ENCODE measurements around the gene CHRND. TPM values are rescaled to one million over a fixed set of nuclear protein-coding genes. Genes with fewer than 3 reads are reported as not detected.
A peak's percentile ranks its signal among the peaks of the same experiment; 100 is the strongest.

Gene CHRND
- total and polyA plus RNA-seq, 2 of the 4 experiments (the other 2 are of a cell fraction): not detected

DNA sequence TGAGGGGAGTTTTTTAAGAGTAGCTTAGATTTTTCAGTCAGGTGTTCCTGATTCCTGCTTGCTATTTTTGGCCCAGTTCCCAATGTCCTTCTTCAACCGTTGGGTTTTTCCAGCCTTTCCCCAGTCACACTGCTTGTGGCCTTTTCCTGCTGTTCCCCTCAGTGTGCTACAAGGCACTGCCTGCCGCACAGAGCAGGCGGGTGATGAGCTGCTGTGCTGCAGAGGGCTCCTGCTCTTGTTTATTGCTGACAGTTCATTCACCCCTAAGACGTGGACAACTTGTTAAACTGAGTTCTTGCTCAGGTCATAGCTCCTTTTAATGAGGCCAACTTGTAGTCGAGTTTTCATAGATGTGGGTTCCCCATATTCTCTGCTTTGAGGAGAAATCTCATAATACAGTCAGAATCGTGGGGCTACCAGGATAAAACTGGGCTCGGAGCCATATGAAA is 45.1 kb downstream of the CHRND start:
- H4K20me1 ChIP-seq (ENCODE audit: insufficient read depth, low read length): no peaks in the 10 kb centered on the region
- ATAC-seq (ENCODE audit: low read depth): no peak
- H3K36me3 ChIP-seq (ENCODE audit: control insufficient read depth, insufficient read depth, low read length): peaks cover 38% of the 10 kb centered on the region
- H3K27me3 ChIP-seq (ENCODE audit: control insufficient read depth, insufficient read depth, low read length): no peaks in the 10 kb centered on the region
- peaks cover 12% of the 10 kb centered on the region; the same call in 1 of the 2 replicates for H3K9me1 ChIP-seq (ENCODE audit: insufficient read depth, low read length)
- no peak overlapping the region for H2BK20ac ChIP-seq (ENCODE audit: low read depth, low read length)
- H2AK5ac ChIP-seq (ENCODE audit: low read depth, low read length): no peak overlapping the region
- DNase-seq: peak; percentile 11
- H3K56ac ChIP-seq (ENCODE audit: extremely low read depth, insufficient read depth, low read length): no peak overlapping the region
- H2AFZ ChIP-seq (replicated peaks; ENCODE audit: low read length, poor library complexity): no peak overlapping the region
- H3K9ac ChIP-seq (ENCODE audit: low read depth, low read length): no peak overlapping the region
- H3K4ac ChIP-seq (ENCODE audit: low read depth, low read length): peak overlapping the region; percentile 9; the same call in 1 of the 2 replicates
- H3K14ac ChIP-seq (replicated peaks; ENCODE audit: low read depth, low read length): no peak overlapping the region
- H3K9me3 ChIP-seq (ENCODE audit: control insufficient read depth, insufficient read depth, low read length): no peaks in the 10 kb centered on the region
- ChIA-PET CTCF (no interaction called here), POLR2A (ENCODE audit: unreplicated experiment) (no interaction called here)
- H4K5ac ChIP-seq (ENCODE audit: low read depth, low read length): no peak overlapping the region
- no peak overlapping the region for H3K23ac ChIP-seq (ENCODE audit: low read depth, low read length)
- no peak overlapping the region for H3K18ac ChIP-seq (ENCODE audit: low read depth, low read length)
- intact Hi-C loops (cut with micrococcal nuclease): no loop called here
- H2BK120ac ChIP-seq (ENCODE audit: low read depth, low read length): no peak overlapping the region
- in situ Hi-C loops (cut with MboI; ENCODE audit: low sequenced_read_pairs): no loop called here
- no peak overlapping the region for H3K4me3 ChIP-seq (ENCODE audit: insufficient read depth, low read depth, low read length)
- TF ChIP-seq, protein P1, sequence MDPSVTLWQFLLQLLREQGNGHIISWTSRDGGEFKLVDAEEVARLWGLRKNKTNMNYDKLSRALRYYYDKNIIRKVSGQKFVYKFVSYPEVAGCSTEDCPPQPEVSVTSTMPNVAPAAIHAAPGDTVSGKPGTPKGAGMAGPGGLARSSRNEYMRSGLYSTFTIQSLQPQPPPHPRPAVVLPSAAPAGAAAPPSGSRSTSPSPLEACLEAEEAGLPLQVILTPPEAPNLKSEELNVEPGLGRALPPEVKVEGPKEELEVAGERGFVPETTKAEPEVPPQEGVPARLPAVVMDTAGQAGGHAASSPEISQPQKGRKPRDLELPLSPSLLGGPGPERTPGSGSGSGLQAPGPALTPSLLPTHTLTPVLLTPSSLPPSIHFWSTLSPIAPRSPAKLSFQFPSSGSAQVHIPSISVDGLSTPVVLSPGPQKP (IDR thresholded peaks at IDR 0.05; ENCODE audit: borderline replicate concordance, low read depth, low read length): no peak
- TF ChIP-seq MAZ (IDR thresholded peaks at IDR 0.05; ENCODE audit: borderline replicate concordance, low read depth, low read length) (no peak), CHD1 (IDR thresholded peaks at IDR 0.05; ENCODE audit: low read depth, low read length) (no peak), FOS (IDR thresholded peaks at IDR 0.05; ENCODE audit: low read depth, low read length) (no peak), CEBPB (IDR thresholded peaks at IDR 0.05; ENCODE audit: low read depth, low read length) (no peak), SMC3 (IDR thresholded peaks at IDR 0.05; ENCODE audit: low read depth, low read length) (no peak), RFX5 (IDR thresholded peaks at IDR 0.05; ENCODE audit: low read depth, low read length) (no peak), RCOR1 (IDR thresholded peaks at IDR 0.05; ENCODE audit: insufficient replicate concordance, low read length) (no peak), RAD21 (IDR thresholded peaks at IDR 0.05; ENCODE audit: low read length) (no peak), MXI1 (IDR thresholded peaks at IDR 0.05; ENCODE audit: borderline replicate concordance, low read depth, low read length) (no peak), MAFK (IDR thresholded peaks at IDR 0.05; ENCODE audit: low read depth, low read length) (no peak), POLR2A (IDR thresholded peaks at IDR 0.05; ENCODE audit: low read depth, low read length) (no peak), BHLHE40 (IDR thresholded peaks at IDR 0.05; ENCODE audit: low read depth, low read length) (no peak), NFE2L2 (IDR thresholded peaks at IDR 0.05; ENCODE audit: low read depth, low read length) (no peak)
- TF ChIP-seq, protein P2, sequence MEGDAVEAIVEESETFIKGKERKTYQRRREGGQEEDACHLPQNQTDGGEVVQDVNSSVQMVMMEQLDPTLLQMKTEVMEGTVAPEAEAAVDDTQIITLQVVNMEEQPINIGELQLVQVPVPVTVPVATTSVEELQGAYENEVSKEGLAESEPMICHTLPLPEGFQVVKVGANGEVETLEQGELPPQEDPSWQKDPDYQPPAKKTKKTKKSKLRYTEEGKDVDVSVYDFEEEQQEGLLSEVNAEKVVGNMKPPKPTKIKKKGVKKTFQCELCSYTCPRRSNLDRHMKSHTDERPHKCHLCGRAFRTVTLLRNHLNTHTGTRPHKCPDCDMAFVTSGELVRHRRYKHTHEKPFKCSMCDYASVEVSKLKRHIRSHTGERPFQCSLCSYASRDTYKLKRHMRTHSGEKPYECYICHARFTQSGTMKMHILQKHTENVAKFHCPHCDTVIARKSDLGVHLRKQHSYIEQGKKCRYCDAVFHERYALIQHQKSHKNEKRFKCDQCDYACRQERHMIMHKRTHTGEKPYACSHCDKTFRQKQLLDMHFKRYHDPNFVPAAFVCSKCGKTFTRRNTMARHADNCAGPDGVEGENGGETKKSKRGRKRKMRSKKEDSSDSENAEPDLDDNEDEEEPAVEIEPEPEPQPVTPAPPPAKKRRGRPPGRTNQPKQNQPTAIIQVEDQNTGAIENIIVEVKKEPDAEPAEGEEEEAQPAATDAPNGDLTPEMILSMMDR (conservative IDR thresholded peaks at IDR 0.05; ENCODE audit: low read depth, low read length): no peak
- TF ChIP-seq, protein P3, sequence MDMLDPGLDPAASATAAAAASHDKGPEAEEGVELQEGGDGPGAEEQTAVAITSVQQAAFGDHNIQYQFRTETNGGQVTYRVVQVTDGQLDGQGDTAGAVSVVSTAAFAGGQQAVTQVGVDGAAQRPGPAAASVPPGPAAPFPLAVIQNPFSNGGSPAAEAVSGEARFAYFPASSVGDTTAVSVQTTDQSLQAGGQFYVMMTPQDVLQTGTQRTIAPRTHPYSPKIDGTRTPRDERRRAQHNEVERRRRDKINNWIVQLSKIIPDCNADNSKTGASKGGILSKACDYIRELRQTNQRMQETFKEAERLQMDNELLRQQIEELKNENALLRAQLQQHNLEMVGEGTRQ (IDR thresholded peaks at IDR 0.05; ENCODE audit: low read depth, low read length): no peak
- peaks cover 5% of the 10 kb centered on the region; the same call in 1 of the 2 replicates for H3K4me1 ChIP-seq (ENCODE audit: control insufficient read depth, insufficient read depth, low read length)
- H4K91ac ChIP-seq (ENCODE audit: insufficient read depth, low read depth, low read length): no peak overlapping the region
- H3K27ac ChIP-seq (ENCODE audit: insufficient read depth, low read length): no peak overlapping the region
- no peak overlapping the region for H4K8ac ChIP-seq (ENCODE audit: low read depth in 2 of 2, low read length in 2 of 2)
- H3K79me1 ChIP-seq (ENCODE audit: low read depth in 1 of 2, low read length in 2 of 2): peaks cover 10 to 40% of the 10 kb centered on the region in 2 experiments; a peak in 3 of 4 replicates
- dilution Hi-C loops (cut with HindIII; ENCODE audit: low sequenced_read_pairs, unreplicated experiment): no loop called here
- no peak overlapping the region for H2BK15ac ChIP-seq (ENCODE audit: low read depth, low read length)
- 100% methylated on average over 2 of the region's 7 CpGs; no CpG with 5 or more reads in 1 of the 2 experiments for WGBS, 2 experiments (ENCODE audit: extremely low coverage in 2 of 2, insufficient read length in 1 of 2)
- H2AK9ac ChIP-seq (replicated peaks; ENCODE audit: low read depth, low read length, poor library complexity): no peak overlapping the region
- H2BK5ac ChIP-seq (ENCODE audit: low read depth, low read length, poor library complexity, severe bottlenecking): no peak overlapping the region
- H3K4me2 ChIP-seq (ENCODE audit: low read depth, low read length): no peak overlapping the region
- no TSS peak for BruUV-seq (replicated peaks)
